IMR-90 (cell line): ENCODE measurements around the gene OR52E5. TPM values are rescaled to one million over a fixed set of nuclear protein-coding genes. Genes with fewer than 3 reads are reported as not detected.

Experiments used
- polyA plus RNA-seq, 3 experiments: library from polyadenylated mRNA; depleted of rRNA; stranded (reverse); fragments of >200 nt; gene quantifications; 2 replicates each; pipeline ENCODE4 v1.2.3, GENCODE V29; 2012; ENCODE audit warnings: low replicate concordance in 1 of 3
- total RNA-seq: library from RNA; depleted of rRNA; stranded (reverse); fragments of >200 nt; gene quantifications from 2 replicates; pipeline ENCODE4 v1.2.3, GENCODE V29; 2012; rRNA removed

The OR52E5 gene
- total and polyA plus RNA-seq, 2 of the 4 experiments (the other 2 are of a cell fraction): not detected

Other genes starting within 250 kb of the OR52E5 start
- 49.1 and 58.0 TPM in 2 replicates for gene TRIM5, start 208.1 kb upstream of the OR52E5 start, total RNA-seq
- 26.3 and 32.6 TPM in 2 replicates for gene TRIM5, start 208.1 kb upstream of the OR52E5 start, polyA plus RNA-seq (2012; rRNA removed)
- gene TRIM22, start 203.4 kb upstream of the OR52E5 start, total RNA-seq: 39.4 and 46.8 TPM in 2 replicates
- 30.4 and 43.6 TPM in 2 replicates for gene TRIM22, start 203.4 kb upstream of the OR52E5 start, polyA plus RNA-seq (2012; rRNA removed)
- gene OR56B1, start 156.8 kb upstream of the OR52E5 start, total RNA-seq: not detected in 2 replicates
- not detected in 2 replicates for gene OR56B1, start 156.8 kb upstream of the OR52E5 start, polyA plus RNA-seq (2012; rRNA removed)
- gene OR52N4, start 139.0 kb upstream of the OR52E5 start, total RNA-seq: not detected in 2 replicates
- not detected in 2 replicates for gene OR52N4, start 139.0 kb upstream of the OR52E5 start, polyA plus RNA-seq (2012; rRNA removed)
- gene OR52N5, start 109.9 kb upstream of the OR52E5 start, total RNA-seq: not detected in 2 replicates
- not detected in 2 replicates for gene OR52N5, start 109.9 kb upstream of the OR52E5 start, polyA plus RNA-seq (2012; rRNA removed)
- not detected in 2 replicates for gene OR52N1, start 101.9 kb upstream of the OR52E5 start, total RNA-seq
- not detected in 2 replicates for gene OR52N1, start 101.9 kb upstream of the OR52E5 start, polyA plus RNA-seq (2012; rRNA removed)
- not detected in 2 replicates for gene OR52N2, start 84.3 kb upstream of the OR52E5 start, total RNA-seq
- gene OR52N2, start 84.3 kb upstream of the OR52E5 start, polyA plus RNA-seq (2012; rRNA removed): not detected in 2 replicates
- gene OR52E6, start 51.3 kb upstream of the OR52E5 start, total RNA-seq: not detected in 2 replicates
- gene OR52E6, start 51.3 kb upstream of the OR52E5 start, polyA plus RNA-seq (2012; rRNA removed): not detected in 2 replicates
- gene OR52E8, start 35.5 kb upstream of the OR52E5 start, total RNA-seq: not detected in 2 replicates
- not detected in 2 replicates for gene OR52E8, start 35.5 kb upstream of the OR52E5 start, polyA plus RNA-seq (2012; rRNA removed)
- gene OR52E4, start 12.6 kb upstream of the OR52E5 start, total RNA-seq: not detected in 2 replicates
- not detected in 2 replicates for gene OR52E4, start 12.6 kb upstream of the OR52E5 start, polyA plus RNA-seq (2012; rRNA removed)
- not detected in 2 replicates for gene OR56A3, start 49.0 kb downstream of the OR52E5 start, total RNA-seq
- gene OR56A3, start 49.0 kb downstream of the OR52E5 start, polyA plus RNA-seq (2012; rRNA removed): not detected in 2 replicates
- gene OR56A5, start 75.3 kb downstream of the OR52E5 start, total RNA-seq: not detected in 2 replicates
- gene OR56A5, start 75.3 kb downstream of the OR52E5 start, polyA plus RNA-seq (2012; rRNA removed): not detected in 2 replicates
- not detected in 2 replicates for gene OR52L1, start 93.8 kb downstream of the OR52E5 start, total RNA-seq
- gene OR52L1, start 93.8 kb downstream of the OR52E5 start, polyA plus RNA-seq (2012; rRNA removed): not detected in 2 replicates
- not detected in 2 replicates for gene OR56A4, start 113.7 kb downstream of the OR52E5 start, total RNA-seq
- not detected in 2 replicates for gene OR56A4, start 113.7 kb downstream of the OR52E5 start, polyA plus RNA-seq (2012; rRNA removed)
- gene OR56A1, start 137.6 kb downstream of the OR52E5 start, total RNA-seq: not detected in 2 replicates
- gene OR56A1, start 137.6 kb downstream of the OR52E5 start, polyA plus RNA-seq (2012; rRNA removed): not detected in 2 replicates
- not detected in 2 replicates for gene OR56B4, start 214.5 kb downstream of the OR52E5 start, total RNA-seq
- gene OR56B4, start 214.5 kb downstream of the OR52E5 start, polyA plus RNA-seq (2012; rRNA removed): not detected in 2 replicates